Upper lobe of left lung (tissue), 4 donors: ENCODE results near the gene VMP1.

Experiments
- EP300 ChIP-seq, 4 donors: sonication (generic); formaldehyde crosslinking; IDR thresholded peaks; one replicate each; pipeline ENCODE4 v1.5.1; 2017; ENCODE audit warnings: antibody characterized with exemption in 4 of 4, control low read depth in 2 of 4
- POLR2A ChIP-seq, 4 donors: fragments of 450-650 bp; IDR thresholded peaks; one replicate each; pipeline ENCODE4 v1.5.1; 2016 to 2017; ENCODE audit warnings: antibody characterized with exemption in 4 of 4, mild to moderate bottlenecking in 2 of 4
- POLR2AphosphoS5 ChIP-seq, 2 donors: sonication (generic); formaldehyde crosslinking; IDR thresholded peaks; one replicate each; pipeline ENCODE4 v1.5.1; 2017; ENCODE audit warnings: antibody characterized with exemption in 2 of 2
- TF ChIP-seq, protein P1 (sequence below), 6 experiments: fragments of 450-650 bp in 4 of 6; fragments of 200-600 bp in 2 of 6; sonication (generic) in 2 of 6; IDR thresholded peaks; one replicate each; pipeline ENCODE4 v1.5.1; 2016 to 2019; ENCODE audit warnings: antibody characterized with exemption in 6 of 6

DNA sequence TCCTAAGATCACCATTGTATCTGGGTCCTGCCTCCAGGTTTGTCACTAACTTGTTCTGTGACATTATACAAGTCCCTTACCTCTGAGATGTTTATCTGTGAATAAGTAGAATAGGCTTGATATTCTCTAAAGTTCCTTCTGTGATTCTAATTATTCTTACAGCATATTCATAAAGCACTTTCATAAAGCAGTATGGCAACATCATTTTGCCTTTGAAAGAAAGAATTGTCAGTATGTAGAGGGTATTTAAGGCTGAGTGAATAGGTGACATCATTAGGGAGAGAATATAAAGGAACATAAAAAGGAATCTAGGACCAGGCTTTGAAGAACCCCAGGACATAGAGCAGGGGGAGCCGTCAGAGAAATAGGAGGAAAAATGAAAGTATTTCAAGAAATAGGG, 15.6 kb downstream of the VMP1 start:
- TF ChIP-seq, protein P1, sequence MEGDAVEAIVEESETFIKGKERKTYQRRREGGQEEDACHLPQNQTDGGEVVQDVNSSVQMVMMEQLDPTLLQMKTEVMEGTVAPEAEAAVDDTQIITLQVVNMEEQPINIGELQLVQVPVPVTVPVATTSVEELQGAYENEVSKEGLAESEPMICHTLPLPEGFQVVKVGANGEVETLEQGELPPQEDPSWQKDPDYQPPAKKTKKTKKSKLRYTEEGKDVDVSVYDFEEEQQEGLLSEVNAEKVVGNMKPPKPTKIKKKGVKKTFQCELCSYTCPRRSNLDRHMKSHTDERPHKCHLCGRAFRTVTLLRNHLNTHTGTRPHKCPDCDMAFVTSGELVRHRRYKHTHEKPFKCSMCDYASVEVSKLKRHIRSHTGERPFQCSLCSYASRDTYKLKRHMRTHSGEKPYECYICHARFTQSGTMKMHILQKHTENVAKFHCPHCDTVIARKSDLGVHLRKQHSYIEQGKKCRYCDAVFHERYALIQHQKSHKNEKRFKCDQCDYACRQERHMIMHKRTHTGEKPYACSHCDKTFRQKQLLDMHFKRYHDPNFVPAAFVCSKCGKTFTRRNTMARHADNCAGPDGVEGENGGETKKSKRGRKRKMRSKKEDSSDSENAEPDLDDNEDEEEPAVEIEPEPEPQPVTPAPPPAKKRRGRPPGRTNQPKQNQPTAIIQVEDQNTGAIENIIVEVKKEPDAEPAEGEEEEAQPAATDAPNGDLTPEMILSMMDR (IDR thresholded peaks at IDR 0.05): no peak
- TF ChIP-seq POLR2A (IDR thresholded peaks at IDR 0.05) (no peak), POLR2AphosphoS5 (IDR thresholded peaks at IDR 0.05) (no peak), EP300 (IDR thresholded peaks at IDR 0.05) (no peak)
